ENCODE data around the gene CCDC24. TPM values are rescaled to one million over a fixed set of nuclear protein-coding genes. Genes with fewer than 3 reads are reported as not detected.
A peak's percentile ranks its signal among the peaks of the same experiment; 100 is the strongest.

Gene CCDC24
- total and polyA plus RNA-seq, 2 of the 13 experiments (the other 11 are each of a cell fraction or from before 2014, with no cell fraction given): 1.4 to 2.9 TPM

DNA sequence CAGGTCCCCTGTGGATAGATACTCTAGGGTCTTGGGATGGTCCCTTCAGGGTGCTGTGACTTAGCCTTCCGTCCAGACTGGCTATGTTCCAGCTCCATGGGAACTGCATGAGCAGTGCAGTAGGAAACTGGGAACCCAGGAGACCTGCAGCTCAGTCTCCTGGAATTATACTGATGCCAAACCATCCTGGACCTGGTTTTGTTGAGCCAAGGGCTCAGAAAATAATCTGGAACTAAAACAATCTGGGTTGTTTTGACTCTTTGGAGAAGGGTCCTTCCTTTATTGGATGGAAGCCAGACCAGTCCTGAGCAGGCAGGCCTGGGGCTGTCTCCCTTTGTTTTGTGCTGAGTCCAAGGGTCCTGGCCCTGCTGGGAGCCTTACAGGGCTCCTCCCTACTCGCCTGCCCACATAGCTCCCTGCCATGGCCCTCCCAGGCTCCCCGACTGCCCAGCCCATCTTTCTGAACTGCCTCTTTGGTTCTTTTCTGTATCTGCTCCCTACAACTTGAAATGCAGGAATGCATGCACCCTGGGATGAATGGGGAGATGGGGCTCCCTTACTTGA is 43.4 kb upstream of the CCDC24 start (continued):
- TF ChIP-seq SALL1 (CRISPR knock-in tag; IDR thresholded peaks at IDR 0.05) (0 out of 2 replicates have a peak, but pooled peaks have one; percentile 12), TMF1 (CRISPR knock-in tag; IDR thresholded peaks at IDR 0.05; ENCODE audit: low read depth) (no peak), PHF5A (CRISPR knock-in tag; IDR thresholded peaks at IDR 0.05; ENCODE audit: low read depth, unreplicated experiment) (no peak), DPF2 (CRISPR knock-in tag; IDR thresholded peaks at IDR 0.05; ENCODE audit: borderline replicate concordance, low read depth) (no peak), EEA1 (CRISPR knock-in tag; IDR thresholded peaks at IDR 0.05; ENCODE audit: borderline replicate concordance) (no peak), HOXA3 (CRISPR knock-in tag; IDR thresholded peaks at IDR 0.05) (peak; percentile 17; the same call in 1 of the 2 replicates), GPN1 (CRISPR knock-in tag; IDR thresholded peaks at IDR 0.05; ENCODE audit: borderline replicate concordance) (no peak), ZNF468 (CRISPR knock-in tag; IDR thresholded peaks at IDR 0.05) (no peak), PPARG (CRISPR knock-in tag; conservative IDR thresholded peaks at IDR 0.05) (no peak), KLF12 (CRISPR knock-in tag; IDR thresholded peaks at IDR 0.05; ENCODE audit: borderline replicate concordance) (0 out of 2 replicates have a peak, but pooled peaks have one; percentile 22), FIP1L1 (IDR thresholded peaks at IDR 0.05; ENCODE audit: borderline replicate concordance, insufficient read depth, low read depth, low read length) (no peak), WIZ (CRISPR knock-in tag; IDR thresholded peaks at IDR 0.05) (no peak), ZNF570 (CRISPR knock-in tag; IDR thresholded peaks at IDR 0.05; ENCODE audit: borderline replicate concordance) (no peak), SRY (CRISPR knock-in tag; IDR thresholded peaks at IDR 0.05) (no peak), HHEX (CRISPR knock-in tag; IDR thresholded peaks at IDR 0.05) (no peak), ZNF549 (CRISPR knock-in tag; IDR thresholded peaks at IDR 0.05) (no peak), SP5 (CRISPR knock-in tag; IDR thresholded peaks at IDR 0.05; ENCODE audit: borderline replicate concordance, low read depth) (no peak)
- TF ChIP-seq, protein P1, sequence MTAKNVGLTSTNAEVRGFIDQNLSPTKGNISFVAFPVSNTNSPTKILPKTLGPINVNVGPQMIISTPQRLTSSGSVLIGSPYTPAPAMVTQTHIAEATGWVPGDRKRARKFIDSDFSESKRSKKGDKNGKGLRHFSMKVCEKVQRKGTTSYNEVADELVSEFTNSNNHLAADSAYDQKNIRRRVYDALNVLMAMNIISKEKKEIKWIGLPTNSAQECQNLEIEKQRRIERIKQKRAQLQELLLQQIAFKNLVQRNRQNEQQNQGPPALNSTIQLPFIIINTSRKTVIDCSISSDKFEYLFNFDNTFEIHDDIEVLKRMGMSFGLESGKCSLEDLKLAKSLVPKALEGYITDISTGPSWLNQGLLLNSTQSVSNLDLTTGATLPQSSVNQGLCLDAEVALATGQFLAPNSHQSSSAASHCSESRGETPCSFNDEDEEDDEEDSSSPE (CRISPR knock-in tag; IDR thresholded peaks at IDR 0.05): no peak
- TF ChIP-seq, protein P2, sequence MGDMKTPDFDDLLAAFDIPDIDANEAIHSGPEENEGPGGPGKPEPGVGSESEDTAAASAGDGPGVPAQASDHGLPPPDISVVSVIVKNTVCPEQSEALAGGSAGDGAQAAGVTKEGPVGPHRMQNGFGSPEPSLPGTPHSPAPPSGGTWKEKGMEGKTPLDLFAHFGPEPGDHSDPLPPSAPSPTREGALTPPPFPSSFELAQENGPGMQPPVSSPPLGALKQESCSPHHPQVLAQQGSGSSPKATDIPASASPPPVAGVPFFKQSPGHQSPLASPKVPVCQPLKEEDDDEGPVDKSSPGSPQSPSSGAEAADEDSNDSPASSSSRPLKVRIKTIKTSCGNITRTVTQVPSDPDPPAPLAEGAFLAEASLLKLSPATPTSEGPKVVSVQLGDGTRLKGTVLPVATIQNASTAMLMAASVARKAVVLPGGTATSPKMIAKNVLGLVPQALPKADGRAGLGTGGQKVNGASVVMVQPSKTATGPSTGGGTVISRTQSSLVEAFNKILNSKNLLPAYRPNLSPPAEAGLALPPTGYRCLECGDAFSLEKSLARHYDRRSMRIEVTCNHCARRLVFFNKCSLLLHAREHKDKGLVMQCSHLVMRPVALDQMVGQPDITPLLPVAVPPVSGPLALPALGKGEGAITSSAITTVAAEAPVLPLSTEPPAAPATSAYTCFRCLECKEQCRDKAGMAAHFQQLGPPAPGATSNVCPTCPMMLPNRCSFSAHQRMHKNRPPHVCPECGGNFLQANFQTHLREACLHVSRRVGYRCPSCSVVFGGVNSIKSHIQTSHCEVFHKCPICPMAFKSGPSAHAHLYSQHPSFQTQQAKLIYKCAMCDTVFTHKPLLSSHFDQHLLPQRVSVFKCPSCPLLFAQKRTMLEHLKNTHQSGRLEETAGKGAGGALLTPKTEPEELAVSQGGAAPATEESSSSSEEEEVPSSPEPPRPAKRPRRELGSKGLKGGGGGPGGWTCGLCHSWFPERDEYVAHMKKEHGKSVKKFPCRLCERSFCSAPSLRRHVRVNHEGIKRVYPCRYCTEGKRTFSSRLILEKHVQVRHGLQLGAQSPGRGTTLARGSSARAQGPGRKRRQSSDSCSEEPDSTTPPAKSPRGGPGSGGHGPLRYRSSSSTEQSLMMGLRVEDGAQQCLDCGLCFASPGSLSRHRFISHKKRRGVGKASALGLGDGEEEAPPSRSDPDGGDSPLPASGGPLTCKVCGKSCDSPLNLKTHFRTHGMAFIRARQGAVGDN (CRISPR knock-in tag; IDR thresholded peaks at IDR 0.05): no peak
- TF ChIP-seq, protein P3, sequence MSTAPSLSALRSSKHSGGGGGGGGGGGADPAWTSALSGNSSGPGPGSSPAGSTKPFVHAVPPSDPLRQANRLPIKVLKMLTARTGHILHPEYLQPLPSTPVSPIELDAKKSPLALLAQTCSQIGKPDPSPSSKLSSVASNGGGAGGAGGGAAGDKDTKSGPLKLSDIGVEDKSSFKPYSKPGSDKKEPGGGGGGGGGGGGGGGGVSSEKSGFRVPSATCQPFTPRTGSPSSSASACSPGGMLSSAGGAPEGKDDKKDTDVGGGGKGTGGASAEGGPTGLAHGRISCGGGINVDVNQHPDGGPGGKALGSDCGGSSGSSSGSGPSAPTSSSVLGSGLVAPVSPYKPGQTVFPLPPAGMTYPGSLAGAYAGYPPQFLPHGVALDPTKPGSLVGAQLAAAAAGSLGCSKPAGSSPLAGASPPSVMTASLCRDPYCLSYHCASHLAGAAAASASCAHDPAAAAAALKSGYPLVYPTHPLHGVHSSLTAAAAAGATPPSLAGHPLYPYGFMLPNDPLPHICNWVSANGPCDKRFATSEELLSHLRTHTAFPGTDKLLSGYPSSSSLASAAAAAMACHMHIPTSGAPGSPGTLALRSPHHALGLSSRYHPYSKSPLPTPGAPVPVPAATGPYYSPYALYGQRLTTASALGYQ (CRISPR knock-in tag; IDR thresholded peaks at IDR 0.05): no peak

Measured in HepG2 (cell line).